ENCODE data around the gene TAF12. TPM values are rescaled to one million over a fixed set of nuclear protein-coding genes. Genes with fewer than 3 reads are reported as not detected.
"Not testable (repeated sequence)": the region's sequence is repeated elsewhere in the genome, so short reads cannot be mapped to it uniquely, and the experiment has no call there.

TAF12 gene
- total RNA-seq, 1 experiment from 2014 or later, result 28.4 TPM

- H3K4me3 ChIP-seq, result no peak overlapping the region
- no peaks in the 10 kb centered on the region for H3K27me3 ChIP-seq (ENCODE audit: insufficient read depth, low read depth)
- H3K9me3 ChIP-seq (ENCODE audit: insufficient read depth, low read depth), result no peaks in the 10 kb centered on the region
- no peak overlapping the region for H3K4me2 ChIP-seq
- H2AFZ ChIP-seq, result no peak overlapping the region
- H4K20me1 ChIP-seq (ENCODE audit: insufficient read depth), result peaks cover 28% of the 10 kb centered on the region
- no TSS peak for BruUV-seq (replicated peaks)
- POLR2A ChIA-PET (ENCODE audit: unreplicated experiment), result interaction anchor here (0.6 to 0.7 kb wide), 2 partner anchors 72 to 181 kb away, joined by 3 read pairs; no protein-coding TSS in a partner anchor
- CTCF ChIA-PET, result interaction anchor here (0.6 kb wide), 2 partner anchors 12 to 69 kb away, joined by 4 read pairs; no protein-coding TSS in a partner anchor
- H3K79me2 ChIP-seq (ENCODE audit: low read depth), result peaks cover 30% of the 10 kb centered on the region
- no peak for TF ChIP-seq EZH2 (IDR thresholded peaks at IDR 0.05; ENCODE audit: low read depth)
- TF ChIP-seq CTCF (conservative IDR thresholded peaks at IDR 0.05), result no peak
- peaks cover 13% of the 10 kb centered on the region for H3K4me1 ChIP-seq (replicated peaks; ENCODE audit: insufficient read depth)
- H3K27ac ChIP-seq, result peak overlapping the region; percentile 22; the same call in 1 of the 2 replicates
- peaks cover 51% of the 10 kb centered on the region for H3F3A ChIP-seq (ENCODE audit: insufficient read depth, low read depth)
- peaks cover 28% of the 10 kb centered on the region for H3K36me3 ChIP-seq (ENCODE audit: low read depth)
- intact Hi-C loops (cut with micrococcal nuclease; ENCODE audit: unreplicated experiment), result no loop called here
- H3K9me2 ChIP-seq (ENCODE audit: insufficient read depth), result no peaks in the 10 kb centered on the region
- no peak for DNase-seq
Measured at GRCh38 chr1:28577052-28577678, 65.7 kb downstream of the TAF12 start.

GRCh38 chr1:28573564-28573963 lies 69.3 kb downstream of the TAF12 start:
- H3F3A ChIP-seq (ENCODE audit: insufficient read depth, low read depth), result peaks cover 23% of the 10 kb centered on the region
- H3K4me3 ChIP-seq, result no peak overlapping the region
- no peak overlapping the region for H3K27ac ChIP-seq
- ChIA-PET CTCF (interaction anchor here (0.6 kb wide), 1 partner anchor 608 kb away, joined by 3 read pairs; the partner anchor contains the start of gene SRSF4), POLR2A (ENCODE audit: unreplicated experiment) (interaction anchor here (1.0 kb wide), 1 partner anchor 8 kb away, joined by 6 read pairs; no protein-coding TSS in a partner anchor)
- no peak overlapping the region for H2AFZ ChIP-seq
- H3K9me2 ChIP-seq (ENCODE audit: insufficient read depth), result no peaks in the 10 kb centered on the region
- peaks cover 2% of the 10 kb centered on the region; the same call in 1 of the 2 replicates for H3K36me3 ChIP-seq (ENCODE audit: low read depth)
- no peak overlapping the region for H3K4me2 ChIP-seq
- no peaks in the 10 kb centered on the region for H3K79me2 ChIP-seq (ENCODE audit: low read depth)
- TF ChIP-seq CTCF (conservative IDR thresholded peaks at IDR 0.05) (no peak), EZH2 (IDR thresholded peaks at IDR 0.05; ENCODE audit: low read depth) (no peak)
- BruUV-seq (replicated peaks), result no TSS peak
- intact Hi-C loops (cut with micrococcal nuclease; ENCODE audit: unreplicated experiment), result no loop called here
- H4K20me1 ChIP-seq (ENCODE audit: insufficient read depth), result peaks cover under 1% of the 10 kb centered on the region; the same call in 1 of the 2 replicates
- H3K9me3 ChIP-seq (ENCODE audit: insufficient read depth, low read depth), result no peaks in the 10 kb centered on the region
- H3K4me1 ChIP-seq (replicated peaks; ENCODE audit: insufficient read depth), result peaks cover 4% of the 10 kb centered on the region
- DNase-seq, result no peak
- H3K27me3 ChIP-seq (ENCODE audit: insufficient read depth, low read depth), result no peaks in the 10 kb centered on the region

- peak overlapping the region; percentile 61 for H3K27ac ChIP-seq
- H4K20me1 ChIP-seq (ENCODE audit: insufficient read depth); H3K4me1 ChIP-seq (replicated peaks; ENCODE audit: insufficient read depth); H3K4me3 ChIP-seq; H3K27me3 ChIP-seq (ENCODE audit: insufficient read depth, low read depth); BruUV-seq (replicated peaks); H3K4me2 ChIP-seq; H3K9me2 ChIP-seq (ENCODE audit: insufficient read depth); intact Hi-C loops (cut with micrococcal nuclease; ENCODE audit: unreplicated experiment); H2AFZ ChIP-seq; H3K79me2 ChIP-seq (ENCODE audit: low read depth); H3K36me3 ChIP-seq (ENCODE audit: low read depth); H3K9me3 ChIP-seq (ENCODE audit: insufficient read depth, low read depth): not testable (repeated sequence)
- CTCF ChIA-PET, result interaction anchor here (0.6 kb wide), 1 partner anchor 609 kb away, joined by 3 read pairs; the partner anchor contains the start of gene SRSF4
- POLR2A ChIA-PET (ENCODE audit: unreplicated experiment), result interaction anchor here (1.0 kb wide), 1 partner anchor 9 kb away, joined by 6 read pairs; no protein-coding TSS in a partner anchor
- peaks cover 16% of the 10 kb centered on the region for H3F3A ChIP-seq (ENCODE audit: insufficient read depth, low read depth)
- DNase-seq, result peak; percentile 55 to 67
Measured at GRCh38 chr1:28572891-28573290, 70.0 kb downstream of the TAF12 start.

Data from PC-9 (cell line).